ENCODE measurements around the gene SMARCAD1. TPM values are rescaled to one million over a fixed set of nuclear protein-coding genes. Genes with fewer than 3 reads are reported as not detected.

The SMARCAD1 gene
- total RNA-seq, 2 donors from 2014 or later: 16.2 to 16.7 TPM

DNA sequence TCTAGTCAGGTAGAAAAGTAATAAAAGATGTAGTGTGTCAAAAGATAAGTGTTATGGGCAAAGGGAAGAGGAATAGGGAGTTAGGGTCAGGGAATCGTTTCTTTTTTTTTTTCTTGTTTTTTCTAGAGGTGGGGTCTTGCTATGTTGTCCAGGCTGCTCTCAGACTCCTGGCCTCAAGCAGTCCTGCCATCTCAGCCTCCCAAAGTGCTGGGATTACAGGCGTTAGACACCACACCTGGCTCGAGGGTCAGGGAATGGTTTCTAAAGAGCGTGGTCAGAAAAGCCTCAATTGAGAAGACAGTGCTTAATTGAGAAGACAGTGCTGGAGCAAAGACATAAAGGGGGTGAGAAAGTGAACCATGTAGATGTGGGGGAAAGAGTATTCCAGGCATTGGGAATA is 19.1 kb downstream of the SMARCAD1 start:
- DNase-seq (ENCODE audit: low spot score): no peak
- Histone ChIP-seq H3K4me3 (no peak overlapping the region), H3K27me3 (replicated peaks; ENCODE audit: insufficient read depth) (no peaks in the 10 kb centered on the region), H3K4me1 (ENCODE audit: control insufficient read depth in 1 of 2, low read depth in 2 of 2) (peaks cover 0 to 6% of the 10 kb centered on the region in 2 donors), H3K27ac (no peak overlapping the region), H3K36me3 (peaks cover 11% of the 10 kb centered on the region), H3K9me3 (no peaks in the 10 kb centered on the region)
- no peak for TF ChIP-seq CTCF (IDR thresholded peaks at IDR 0.05)
- ATAC-seq (ENCODE audit: insufficient number of reproducible peaks, low FRiP score, low read depth): no peak

DNA sequence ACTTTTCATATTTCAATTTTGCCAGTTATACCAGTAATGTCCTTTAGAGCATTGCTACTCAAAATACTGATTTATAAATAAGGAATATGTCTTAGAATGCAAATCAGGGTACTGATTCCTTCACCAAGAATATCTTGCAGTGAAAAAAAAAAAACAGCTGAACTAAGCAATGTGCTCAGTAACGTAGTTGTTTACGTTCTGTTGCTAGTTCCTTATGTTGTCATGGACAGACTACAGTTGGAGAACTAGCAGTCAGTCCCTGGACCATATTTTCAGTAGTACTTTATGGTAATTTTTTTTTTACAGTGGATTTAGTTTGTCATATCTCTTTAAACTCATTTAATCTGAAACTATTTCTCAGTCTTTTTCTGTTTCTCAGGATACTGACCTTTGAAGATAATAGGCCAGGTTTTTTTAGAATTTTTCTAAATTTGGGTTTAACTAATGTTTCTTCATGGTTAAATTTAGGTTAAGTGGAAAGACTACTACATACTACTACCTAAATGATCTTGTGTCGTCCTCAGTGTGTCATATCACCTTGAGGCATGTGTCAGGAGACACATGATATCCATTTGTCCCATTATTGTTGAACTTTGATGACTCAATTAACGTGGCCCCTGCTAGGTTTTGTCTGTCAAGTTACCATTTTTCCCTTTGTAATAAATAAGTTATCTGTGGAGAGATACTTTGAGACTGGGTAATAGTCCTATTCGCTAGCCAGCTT is 21.0 kb downstream of the SMARCAD1 start:
- Histone ChIP-seq H3K4me3 (no peak overlapping the region), H3K4me1 (ENCODE audit: control insufficient read depth in 1 of 2, low read depth in 2 of 2) (peaks cover 0 to 6% of the 10 kb centered on the region in 2 donors), H3K27me3 (replicated peaks; ENCODE audit: insufficient read depth) (no peaks in the 10 kb centered on the region), H3K9me3 (no peaks in the 10 kb centered on the region), H3K27ac (no peak overlapping the region), H3K36me3 (peaks cover 13% of the 10 kb centered on the region)
- no peak for TF ChIP-seq CTCF (IDR thresholded peaks at IDR 0.05)
- DNase-seq (ENCODE audit: low spot score) (no peak), ATAC-seq (ENCODE audit: insufficient number of reproducible peaks, low FRiP score, low read depth) (no peak)

GRCh38 chr4:94232519-94232918 is 24.9 kb downstream of the SMARCAD1 start:
- Histone ChIP-seq H3K36me3 (peaks cover 8% of the 10 kb centered on the region), H3K4me3 (no peak overlapping the region)
- TF ChIP-seq CTCF (IDR thresholded peaks at IDR 0.05): no peak

DNA sequence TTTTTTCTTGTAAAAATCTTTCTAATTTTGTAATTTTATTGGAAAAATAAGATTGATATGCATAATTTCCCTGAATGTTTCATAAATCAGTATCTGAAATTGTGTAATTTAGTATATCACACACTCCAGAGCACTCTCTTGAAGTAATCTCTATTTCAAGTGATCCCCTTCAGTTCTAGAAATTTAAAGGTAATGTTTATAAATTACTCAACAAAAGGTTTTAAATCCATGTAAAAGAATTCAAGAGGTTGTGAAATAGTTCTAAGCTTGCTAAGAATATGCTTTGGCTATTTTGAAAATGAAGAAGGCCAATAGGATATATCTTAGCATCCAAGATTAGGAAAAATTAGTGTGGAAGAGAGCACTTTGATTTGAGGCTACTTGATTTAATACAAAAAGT is 28.2 kb downstream of the SMARCAD1 start:
- no peaks in the 10 kb centered on the region for H3K9me3 ChIP-seq
- H3K36me3 ChIP-seq: peaks cover 10% of the 10 kb centered on the region
- H3K27me3 ChIP-seq (replicated peaks; ENCODE audit: insufficient read depth): no peaks in the 10 kb centered on the region
- H3K4me1 ChIP-seq (ENCODE audit: control insufficient read depth in 1 of 2, low read depth in 2 of 2): no peaks in the 10 kb centered on the region
- no peak overlapping the region for H3K27ac ChIP-seq
- DNase-seq (ENCODE audit: low spot score): no peak
- no peak for TF ChIP-seq CTCF (IDR thresholded peaks at IDR 0.05)
- no peak overlapping the region for H3K4me3 ChIP-seq
- no peak for ATAC-seq (ENCODE audit: insufficient number of reproducible peaks, low FRiP score, low read depth)

More at GRCh38 chr4:94232519-94232918, 24.9 kb downstream of the SMARCAD1 start:
- H3K27ac ChIP-seq: no peak overlapping the region
- DNase-seq (ENCODE audit: low spot score) (no peak), ATAC-seq (ENCODE audit: insufficient number of reproducible peaks, low FRiP score, low read depth) (no peak)
- no peaks in the 10 kb centered on the region for H3K9me3 ChIP-seq
- peaks cover 0 to 6% of the 10 kb centered on the region in 2 donors for H3K4me1 ChIP-seq (ENCODE audit: control insufficient read depth in 1 of 2, low read depth in 2 of 2)
- no peaks in the 10 kb centered on the region for H3K27me3 ChIP-seq (replicated peaks; ENCODE audit: insufficient read depth)

DNA sequence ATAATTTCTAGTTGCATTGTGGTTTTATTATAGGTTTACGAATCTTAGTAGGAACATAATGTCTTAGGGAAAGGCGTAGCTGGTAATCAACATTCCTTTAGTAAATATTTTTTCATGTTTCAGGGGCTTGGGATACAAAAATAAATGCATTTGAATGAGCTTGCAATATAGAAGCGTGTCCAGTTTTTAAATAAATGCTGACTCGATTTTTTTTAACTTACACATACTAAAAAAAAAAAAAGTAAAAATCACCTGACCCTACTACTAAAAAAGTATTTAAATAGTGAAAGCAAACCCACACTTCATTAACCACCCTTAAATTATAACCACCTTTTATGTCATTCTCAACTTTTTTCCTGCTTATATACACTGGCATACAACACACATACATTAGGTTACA is 29.6 kb downstream of the SMARCAD1 start:
- peaks cover 11% of the 10 kb centered on the region for H3K36me3 ChIP-seq
- no peak overlapping the region for H3K27ac ChIP-seq
- no peak for TF ChIP-seq CTCF (IDR thresholded peaks at IDR 0.05)
- H3K4me3 ChIP-seq: no peak overlapping the region
- H3K9me3 ChIP-seq: no peaks in the 10 kb centered on the region
- no peaks in the 10 kb centered on the region for H3K4me1 ChIP-seq (ENCODE audit: control insufficient read depth in 1 of 2, low read depth in 2 of 2)
- DNase-seq (ENCODE audit: low spot score): no peak
- no peaks in the 10 kb centered on the region for H3K27me3 ChIP-seq (replicated peaks; ENCODE audit: insufficient read depth)
- ATAC-seq (ENCODE audit: insufficient number of reproducible peaks, low FRiP score, low read depth): no peak
